DOHH2 (cell line): ENCODE measurements around the gene FILIP1L.

Source experiments
- H3F3A ChIP-seq: fragments of 200-600 bp; sonication (generic), shearing (Covaris generic); 2 replicates; pipeline ENCODE4 v1.6.0; 2016; ENCODE audit warnings: antibody characterized with exemption, mild to moderate bottlenecking; ENCODE audit not compliant: control insufficient read depth, insufficient read depth
- H3K27ac ChIP-seq: fragments of 200-600 bp; sonication (generic); 2 replicates; pipeline ENCODE4 v1.5.1; 2014; ENCODE audit warnings: low read depth, mild to moderate bottlenecking, low read length, moderate library complexity
- H3K27me3 ChIP-seq: fragments of 200-600 bp; sonication (generic); 2 replicates; pipeline ENCODE4 v1.6.1; 2014; ENCODE audit warnings: mild to moderate bottlenecking, low read length, mixed read lengths; ENCODE audit not compliant: control insufficient read depth
- H3K36me3 ChIP-seq: fragments of 200-600 bp; sonication (generic); 2 replicates; pipeline ENCODE4 v1.6.1; 2014; ENCODE audit warnings: mild to moderate bottlenecking, low read length, moderate library complexity, mixed read lengths; ENCODE audit not compliant: control insufficient read depth
- H3K4me1 ChIP-seq: fragments of 200-600 bp; sonication (generic); 2 replicates; pipeline ENCODE4 v1.6.1; 2014; ENCODE audit warnings: mild to moderate bottlenecking, low read length, mixed read lengths; ENCODE audit not compliant: control insufficient read depth
- H3K4me2 ChIP-seq: fragments of 200-600 bp; sonication (generic); 2 replicates; pipeline ENCODE4 v1.6.0; 2014; ENCODE audit warnings: mild to moderate bottlenecking, low read length, moderate library complexity
- H3K4me3 ChIP-seq: fragments of 200-600 bp; sonication (generic); 2 replicates; pipeline ENCODE4 v1.5.1; 2014; ENCODE audit warnings: mild to moderate bottlenecking, low read length, mixed read lengths
- H3K79me2 ChIP-seq: fragments of 200-600 bp; sonication (generic); 2 replicates; pipeline ENCODE4 v1.6.1; 2014; ENCODE audit warnings: mild to moderate bottlenecking, low read length, mixed read lengths; ENCODE audit not compliant: control insufficient read depth
- H3K9me2 ChIP-seq: fragments of 200-600 bp; sonication (generic); replicated peaks from 2 replicates; pipeline ENCODE4 v1.6.1; 2014; ENCODE audit warnings: mild to moderate bottlenecking, low read length, mixed read lengths; ENCODE audit not compliant: control insufficient read depth
- H3K9me3 ChIP-seq: fragments of 200-600 bp; sonication (generic); 2 replicates; pipeline ENCODE4 v1.6.1; 2014; ENCODE audit warnings: antibody characterized with exemption, low read length, mixed read lengths; ENCODE audit not compliant: control insufficient read depth, insufficient read depth
- H4K20me1 ChIP-seq: fragments of 200-600 bp; sonication (generic); 2 replicates; pipeline ENCODE4 v1.6.0; 2014; ENCODE audit warnings: low read depth, mild to moderate bottlenecking, antibody characterized with exemption, low read length, moderate library complexity; ENCODE audit not compliant: control insufficient read depth, insufficient read depth
- EZH2phosphoT487 ChIP-seq: fragments of 200-600 bp; sonication (generic); IDR thresholded peaks from 2 replicates; pipeline ENCODE4 v1.6.1; 2017; ENCODE audit warnings: borderline replicate concordance, mild to moderate bottlenecking, antibody characterized with exemption, low read length, moderate library complexity, mixed read lengths
- TF ChIP-seq, protein P1 (sequence below): fragments of 200-600 bp; sonication (generic); IDR thresholded peaks from one replicate; pipeline ENCODE4 v1.5.1; 2014; ENCODE audit warnings: antibody characterized with exemption, mild to moderate bottlenecking, low read depth, low read length; ENCODE audit not compliant: poor library complexity, severe bottlenecking

Gene FILIP1L

DNA sequence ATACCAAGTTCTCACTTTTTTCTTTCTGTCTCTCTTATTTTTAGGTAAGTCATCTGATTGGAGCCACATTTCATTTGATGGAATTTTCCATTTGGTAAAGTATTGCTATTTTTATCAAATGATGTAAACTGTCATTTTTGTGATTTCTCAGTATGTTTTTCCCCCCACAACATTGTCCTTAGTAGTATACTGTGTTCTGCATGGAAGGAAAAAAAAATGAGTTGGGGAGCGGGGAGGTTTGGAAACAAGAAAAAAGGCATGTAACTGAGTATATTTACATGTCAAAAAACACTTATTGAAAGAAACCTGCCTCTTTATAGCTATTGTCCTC lies 104.2 kb downstream of the FILIP1L start:
- no peak overlapping the region for H3K4me2 ChIP-seq
- TF ChIP-seq, protein P1, sequence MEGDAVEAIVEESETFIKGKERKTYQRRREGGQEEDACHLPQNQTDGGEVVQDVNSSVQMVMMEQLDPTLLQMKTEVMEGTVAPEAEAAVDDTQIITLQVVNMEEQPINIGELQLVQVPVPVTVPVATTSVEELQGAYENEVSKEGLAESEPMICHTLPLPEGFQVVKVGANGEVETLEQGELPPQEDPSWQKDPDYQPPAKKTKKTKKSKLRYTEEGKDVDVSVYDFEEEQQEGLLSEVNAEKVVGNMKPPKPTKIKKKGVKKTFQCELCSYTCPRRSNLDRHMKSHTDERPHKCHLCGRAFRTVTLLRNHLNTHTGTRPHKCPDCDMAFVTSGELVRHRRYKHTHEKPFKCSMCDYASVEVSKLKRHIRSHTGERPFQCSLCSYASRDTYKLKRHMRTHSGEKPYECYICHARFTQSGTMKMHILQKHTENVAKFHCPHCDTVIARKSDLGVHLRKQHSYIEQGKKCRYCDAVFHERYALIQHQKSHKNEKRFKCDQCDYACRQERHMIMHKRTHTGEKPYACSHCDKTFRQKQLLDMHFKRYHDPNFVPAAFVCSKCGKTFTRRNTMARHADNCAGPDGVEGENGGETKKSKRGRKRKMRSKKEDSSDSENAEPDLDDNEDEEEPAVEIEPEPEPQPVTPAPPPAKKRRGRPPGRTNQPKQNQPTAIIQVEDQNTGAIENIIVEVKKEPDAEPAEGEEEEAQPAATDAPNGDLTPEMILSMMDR, result no peak
- no peak for TF ChIP-seq EZH2phosphoT487

DNA sequence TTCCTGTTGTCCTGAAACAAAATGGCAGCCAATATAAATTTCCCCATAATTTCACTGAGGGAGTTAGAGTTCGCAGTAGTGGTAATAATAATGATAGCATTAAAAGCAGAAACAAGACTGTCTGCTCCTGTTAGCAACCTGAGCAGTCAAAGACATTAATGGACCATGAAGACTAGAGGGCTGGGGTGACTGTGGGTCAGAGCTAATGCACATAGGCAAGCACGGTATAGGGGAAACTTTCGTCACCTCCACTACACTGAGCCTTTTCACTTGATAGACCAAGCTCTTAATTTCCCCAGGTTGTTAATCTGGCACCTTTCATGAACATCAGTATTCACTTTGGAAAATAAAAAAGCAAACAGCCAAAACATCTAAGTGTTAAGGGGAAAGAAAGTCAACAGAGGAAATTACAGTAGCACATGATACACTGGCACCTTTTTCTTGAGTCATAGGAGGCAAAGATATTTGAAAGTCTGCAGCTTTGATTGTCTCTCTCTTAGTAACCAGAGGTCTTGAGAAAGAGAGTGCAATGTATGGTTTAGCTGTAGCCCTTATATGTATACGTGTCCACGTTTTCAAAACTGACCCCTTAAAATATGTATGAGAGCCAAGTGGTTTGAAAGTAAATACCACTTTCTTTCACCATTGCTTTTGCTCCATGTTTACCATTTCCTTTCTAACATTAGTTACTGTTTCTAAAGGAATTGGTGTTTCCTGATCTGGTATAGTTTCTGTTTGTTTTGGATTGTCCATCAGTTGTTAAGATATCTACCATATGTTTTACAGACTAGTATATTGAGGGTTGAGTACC lies 104.8 kb downstream of the FILIP1L start:
- H3K27me3 ChIP-seq, result no peaks in the 10 kb centered on the region
- no peak overlapping the region for H3K4me2 ChIP-seq
- H3F3A ChIP-seq, result no peaks in the 10 kb centered on the region
- H4K20me1 ChIP-seq, result no peaks in the 10 kb centered on the region
- no peaks in the 10 kb centered on the region for H3K9me2 ChIP-seq
- no peak overlapping the region for H3K27ac ChIP-seq
- H3K79me2 ChIP-seq, result no peaks in the 10 kb centered on the region
- no peak overlapping the region for H3K4me3 ChIP-seq
- TF ChIP-seq EZH2phosphoT487, result no peak
- TF ChIP-seq, protein P1, result no peak
- 0 out of 2 replicates have a peak, but pooled peaks cover 4% of the 10 kb centered on the region for H3K36me3 ChIP-seq
- no peaks in the 10 kb centered on the region for H3K4me1 ChIP-seq
- no peaks in the 10 kb centered on the region for H3K9me3 ChIP-seq

More for the DNA sequence above, 104.2 kb downstream of the FILIP1L start:
- Histone ChIP-seq H3K9me3 (no peaks in the 10 kb centered on the region), H3K36me3 (peaks cover 4% of the 10 kb centered on the region; the same call in 1 of the 2 replicates), H3K4me1 (no peaks in the 10 kb centered on the region), H3F3A (no peaks in the 10 kb centered on the region), H3K27me3 (no peaks in the 10 kb centered on the region), H3K9me2 (no peaks in the 10 kb centered on the region), H3K4me3 (no peak overlapping the region), H3K27ac (no peak overlapping the region), H4K20me1 (no peaks in the 10 kb centered on the region), H3K79me2 (no peaks in the 10 kb centered on the region)

DNA sequence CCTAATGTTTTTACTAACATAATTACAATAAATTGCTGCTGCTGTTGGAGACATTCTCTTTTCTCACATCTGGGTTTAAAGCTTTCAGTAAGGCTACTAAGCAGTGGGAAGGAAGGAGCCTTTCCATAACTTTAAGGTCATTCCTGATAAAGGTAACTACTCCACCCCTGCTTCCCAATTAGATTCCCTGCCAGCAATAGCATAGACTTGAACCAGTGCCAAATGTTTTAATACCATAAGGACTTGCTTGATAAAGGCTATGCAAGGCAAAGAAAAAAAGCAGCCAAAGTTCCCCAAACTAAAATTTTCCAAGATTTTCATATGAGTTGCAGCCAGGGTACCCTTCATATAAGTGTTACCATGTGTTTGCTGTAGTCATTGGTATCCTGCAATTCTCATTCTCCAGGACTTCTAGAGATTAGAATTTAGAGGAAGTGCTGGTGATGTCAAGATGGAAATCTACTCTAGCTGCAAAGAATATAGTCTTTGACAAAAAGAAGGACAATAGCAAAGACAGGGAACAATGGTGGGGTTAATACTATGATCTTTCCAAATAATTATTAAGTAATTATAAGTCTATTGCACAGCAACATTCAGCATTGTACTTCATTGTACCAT lies 106.1 kb downstream of the FILIP1L start:
- TF ChIP-seq EZH2phosphoT487, result no peak
- TF ChIP-seq, protein P1, result no peak
- Histone ChIP-seq H3K79me2 (no peaks in the 10 kb centered on the region), H3K4me2 (no peak overlapping the region), H3K36me3 (0 out of 2 replicates have a peak, but pooled peaks cover 4% of the 10 kb centered on the region), H3F3A (no peaks in the 10 kb centered on the region), H4K20me1 (no peaks in the 10 kb centered on the region), H3K4me1 (no peaks in the 10 kb centered on the region), H3K27me3 (no peaks in the 10 kb centered on the region), H3K4me3 (no peak overlapping the region), H3K9me3 (no peaks in the 10 kb centered on the region), H3K9me2 (no peaks in the 10 kb centered on the region), H3K27ac (no peak overlapping the region)
